GM21786 (cell line): Measurements from ENCODE around the gene EFCAB8.
"Not testable (repeated sequence)": the region's sequence is repeated elsewhere in the genome, so short reads cannot be mapped to it uniquely, and the experiment has no call there.

Experiments
- ATAC-seq: cut with Tn5 transposase; IDR thresholded peaks from one replicate; pipeline ENCODE4 v1.9.1; 2021; ENCODE audit not compliant: unreplicated experiment

Gene EFCAB8

GRCh38 chr20:32943490-32944052, 84.8 kb downstream of the EFCAB8 start:
- ATAC-seq: no peak

- no peak for ATAC-seq
Measured at GRCh38 chr20:32945710-32946221, 87.0 kb downstream of the EFCAB8 start.

- no peak for ATAC-seq
Measured at GRCh38 chr20:32946629-32947028, 87.9 kb downstream of the EFCAB8 start.

GRCh38 chr20:32950539-32950938, 91.8 kb downstream of the EFCAB8 start:
- ATAC-seq: not testable (repeated sequence)

- no peak for ATAC-seq
Measured at GRCh38 chr20:32957459-32957858, 98.7 kb downstream of the EFCAB8 start.

GRCh38 chr20:32958574-32958973, 99.9 kb downstream of the EFCAB8 start:
- no peak for ATAC-seq

GRCh38 chr20:32959351-32960221, 100.9 kb downstream of the EFCAB8 start:
- ATAC-seq: no peak

- no peak for ATAC-seq
Measured at GRCh38 chr20:32960222-32960518, 101.4 kb downstream of the EFCAB8 start.

- no peak for ATAC-seq
Measured at GRCh38 chr20:32960849-32961731, 102.4 kb downstream of the EFCAB8 start.

GRCh38 chr20:32962053-32962452, 103.3 kb downstream of the EFCAB8 start:
- no peak for ATAC-seq

- not testable (repeated sequence) for ATAC-seq
Measured at GRCh38 chr20:32962646-32963045, 103.9 kb downstream of the EFCAB8 start.

- ATAC-seq: no peak
Measured at GRCh38 chr20:32963176-32963575, 104.5 kb downstream of the EFCAB8 start.

- ATAC-seq: no peak
Measured at GRCh38 chr20:32964575-32964974, 105.9 kb downstream of the EFCAB8 start.

- no peak for ATAC-seq
Measured at GRCh38 chr20:32965115-32965514, 106.4 kb downstream of the EFCAB8 start.

GRCh38 chr20:32965581-32966373, 107.1 kb downstream of the EFCAB8 start:
- ATAC-seq: no peak

GRCh38 chr20:32966382-32966781, 107.7 kb downstream of the EFCAB8 start:
- ATAC-seq: no peak

GRCh38 chr20:32966881-32967781, 108.4 kb downstream of the EFCAB8 start:
- ATAC-seq: no peak

GRCh38 chr20:32967961-32968457, 109.3 kb downstream of the EFCAB8 start:
- ATAC-seq: no peak

- ATAC-seq: no peak
Measured at GRCh38 chr20:32968478-32969241, 109.9 kb downstream of the EFCAB8 start.
